SH-SY5Y (cell line): ENCODE results near the gene MRC1.

ENCODE experiments used
- GATA2 ChIP-seq: IDR thresholded peaks from 2 replicates; pipeline ENCODE4 v1.6.1; 2011; ENCODE audit warnings: mild to moderate bottlenecking, low read depth, low read length
- GATA3 ChIP-seq: IDR thresholded peaks from 2 replicates; pipeline ENCODE4 v1.6.1; 2011; ENCODE audit warnings: low read depth, mild to moderate bottlenecking, low read length, moderate library complexity

- no peak for TF ChIP-seq GATA2
- no peak for TF ChIP-seq GATA3
These were observed 26.5 kb downstream of the MRC1 start for GRCh38 chr10:17835688-17836087.
